Activated CD4-positive, alpha-beta T cell treated with anti-CD3 and anti-CD28 coated beads, Interleukin-2, amount 10 ng/mL, durations not matched to agents 7 days and 5 days (primary cell): ENCODE measurements around the gene MSX1. TPM values are rescaled to one million over a fixed set of nuclear protein-coding genes. Genes with fewer than 3 reads are reported as not detected.

Experiments
- CTCF ChIA-PET: fragments of 350-600 bp; sonication (Branson Sonifier 250); formaldehyde crosslinking; loops from one replicate; lab custom pipeline; 2021; ENCODE audit warnings: antibody characterized with exemption; lab: Charles Lee
- POLR2A ChIA-PET: fragments of 350-600 bp; sonication (Branson Sonifier 250); formaldehyde crosslinking; loops from one replicate; lab custom pipeline; 2021; ENCODE audit warnings: antibody characterized with exemption; lab: Charles Lee
- DNase-seq: peaks from one replicate; pipeline ENCODE4 v3.0.0-alpha.2; 2020
- H3K27ac Mint-ChIP-seq: one replicate; pipeline ENCODE4 v1.8.0; 2021; ENCODE audit warnings: mild to moderate bottlenecking, moderate library complexity, mixed read lengths
- H3K27me3 Mint-ChIP-seq: one replicate; pipeline ENCODE4 v1.8.0; 2021; ENCODE audit warnings: mixed read lengths
- H3K36me3 Mint-ChIP-seq: one replicate; pipeline ENCODE4 v1.8.0; 2021; ENCODE audit warnings: low read depth, mixed read lengths
- H3K4me1 Mint-ChIP-seq: one replicate; pipeline ENCODE4 v1.8.0; 2021; ENCODE audit warnings: mixed read lengths
- H3K4me3 Mint-ChIP-seq: one replicate; pipeline ENCODE4 v1.8.0; 2021; ENCODE audit warnings: mild to moderate bottlenecking, moderate library complexity, mixed read lengths
- H3K9me3 Mint-ChIP-seq: one replicate; pipeline ENCODE4 v1.8.0; 2021; ENCODE audit warnings: mixed read lengths
- total RNA-seq, 2 experiments: library from RNA; stranded (reverse); gene quantifications; one replicate each; pipeline ENCODE4 v1.2.3, GENCODE V29; 2021

MSX1 gene
- total RNA-seq, 2 experiments from 2014 or later = not detected

DNA sequence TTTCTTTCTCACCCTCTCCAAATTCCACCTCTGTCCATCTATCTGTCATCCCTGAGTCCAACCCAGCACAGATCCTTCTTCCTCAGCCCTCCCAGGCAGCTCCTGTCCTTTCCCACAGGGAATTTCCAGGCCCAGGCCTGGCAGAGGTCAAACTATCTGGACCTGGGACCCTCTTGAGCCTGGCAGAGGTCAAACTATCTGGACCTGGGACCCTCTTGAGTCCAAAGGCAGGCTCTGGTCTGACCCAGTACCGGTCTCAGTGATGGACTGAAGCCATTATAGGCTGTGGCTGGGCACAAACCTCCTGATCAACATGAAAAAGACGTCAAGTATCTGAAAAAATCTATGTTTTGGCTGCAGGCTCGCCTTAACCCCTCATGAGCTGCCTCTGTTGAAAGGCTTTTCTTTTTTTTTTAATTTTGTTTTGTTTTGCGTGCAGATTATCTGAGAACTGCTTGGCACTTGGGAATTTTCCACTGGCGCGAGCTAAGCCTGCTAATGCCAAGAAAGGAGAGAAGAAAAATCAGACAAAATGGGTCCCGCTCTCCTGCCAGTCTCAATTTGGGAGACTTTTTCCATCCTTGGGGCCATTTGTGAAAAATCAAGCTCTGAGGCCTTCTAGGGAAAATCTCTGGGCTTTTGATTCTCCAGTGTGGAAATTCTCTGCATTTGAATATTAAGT lies 31.2 kb downstream of the MSX1 start:
- Mint-ChIP-seq H3K4me3 (no peak overlapping the region), H3K36me3 (no peaks in the 10 kb centered on the region), H3K27ac (no peak overlapping the region), H3K4me1 (no peaks in the 10 kb centered on the region), H3K9me3 (no peaks in the 10 kb centered on the region), H3K27me3 (peaks cover 7% of the 10 kb centered on the region)
- ChIA-PET POLR2A (interaction anchor here (0.7 kb wide), 1 partner anchor 225 kb away, joined by 4 read pairs; no protein-coding TSS in a partner anchor), CTCF (interaction anchor here (0.6 kb wide), 2 partner anchors 13 to 190 kb away, joined by 3 read pairs; no protein-coding TSS in a partner anchor)
- no peak for DNase-seq

DNA sequence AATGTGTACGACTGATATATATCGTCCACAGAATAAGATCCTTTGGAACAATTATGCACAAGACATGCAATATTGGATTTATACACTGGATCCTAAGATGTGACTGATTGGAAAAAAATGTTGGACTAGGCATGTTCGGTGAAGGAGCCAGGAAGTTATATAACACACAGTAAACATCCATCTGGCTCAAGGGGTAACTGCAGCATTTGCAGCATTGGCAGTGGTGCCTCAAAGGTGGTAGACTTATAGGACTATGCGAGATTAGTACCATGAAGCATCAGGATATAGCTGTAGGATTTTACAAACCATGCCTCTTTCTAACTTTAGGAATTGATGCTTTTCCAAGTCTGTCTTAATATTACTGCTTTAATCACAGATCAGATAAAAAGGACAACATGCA lies 34.3 kb downstream of the MSX1 start:
- CTCF ChIA-PET = no interaction called here
- DNase-seq = no peak
- POLR2A ChIA-PET = no interaction called here
- H3K27ac Mint-ChIP-seq = no peak overlapping the region
- no peaks in the 10 kb centered on the region for H3K36me3 Mint-ChIP-seq
- no peaks in the 10 kb centered on the region for H3K4me1 Mint-ChIP-seq
- no peaks in the 10 kb centered on the region for H3K27me3 Mint-ChIP-seq
- no peak overlapping the region for H3K4me3 Mint-ChIP-seq
- H3K9me3 Mint-ChIP-seq = no peaks in the 10 kb centered on the region

DNA sequence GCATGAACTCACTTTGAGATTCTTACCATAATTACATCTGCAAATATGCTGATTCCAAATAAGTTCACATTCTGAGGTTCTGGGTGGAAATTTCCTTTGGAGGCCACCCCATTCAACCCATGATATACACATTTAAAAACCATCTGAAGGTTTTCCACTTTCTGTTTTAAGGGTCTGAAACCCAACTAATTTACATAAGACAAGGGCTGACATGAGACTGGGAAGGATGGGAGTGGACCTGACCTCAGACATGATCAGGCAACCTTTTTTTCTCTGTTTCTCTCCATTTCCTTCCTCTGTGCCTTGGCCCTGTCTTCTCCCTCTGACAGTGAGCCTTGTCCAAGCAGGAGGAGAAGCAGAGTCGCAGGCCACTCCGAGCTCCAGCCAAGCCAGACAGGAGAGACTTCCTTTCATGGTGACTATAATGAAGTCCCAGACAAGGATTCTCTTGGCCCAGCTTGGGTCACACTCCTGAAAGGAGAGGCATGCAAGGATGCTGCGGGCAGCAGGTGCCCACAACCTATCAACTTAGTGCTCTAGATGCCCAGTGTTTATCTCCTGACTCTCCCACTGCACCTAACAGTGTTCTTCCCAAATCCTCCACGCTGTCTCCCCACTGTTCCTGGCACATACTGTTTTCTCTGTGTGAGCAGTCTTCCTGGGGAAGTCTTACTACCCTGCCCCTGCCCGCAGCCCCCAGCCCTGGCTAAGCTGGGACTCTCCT lies 39.9 kb downstream of the MSX1 start:
- Mint-ChIP-seq H3K36me3 (no peaks in the 10 kb centered on the region), H3K9me3 (no peaks in the 10 kb centered on the region), H3K4me1 (no peaks in the 10 kb centered on the region), H3K4me3 (no peak overlapping the region), H3K27me3 (no peaks in the 10 kb centered on the region), H3K27ac (no peak overlapping the region)
- no peak for DNase-seq
- ChIA-PET CTCF (no interaction called here), POLR2A (no interaction called here)

DNA sequence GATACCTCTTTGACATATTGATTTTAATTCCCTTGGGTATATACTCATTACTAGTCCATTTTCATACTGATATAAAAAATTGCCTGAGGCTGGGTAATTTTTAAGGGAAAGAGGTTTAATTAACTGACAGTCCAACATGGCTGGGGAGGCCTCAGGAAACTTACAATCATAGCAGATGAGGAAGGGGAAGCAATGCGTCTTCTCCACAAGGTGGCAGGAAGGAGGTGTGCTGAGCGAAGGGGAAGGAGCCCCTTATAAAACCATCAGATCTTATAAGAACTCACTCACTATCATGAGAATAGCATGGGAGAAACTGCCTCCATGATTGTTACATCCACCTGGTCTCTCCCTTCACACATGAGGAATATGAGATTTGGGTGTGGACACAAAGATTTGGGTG lies 42.4 kb downstream of the MSX1 start:
- no peaks in the 10 kb centered on the region for H3K9me3 Mint-ChIP-seq
- no peak for DNase-seq
- no peak overlapping the region for H3K27ac Mint-ChIP-seq
- no peaks in the 10 kb centered on the region for H3K36me3 Mint-ChIP-seq
- ChIA-PET POLR2A (no interaction called here), CTCF (interaction anchor here (0.6 kb wide), 1 partner anchor 388 kb away, joined by 5 read pairs; no protein-coding TSS in a partner anchor)
- H3K4me1 Mint-ChIP-seq = no peaks in the 10 kb centered on the region
- H3K4me3 Mint-ChIP-seq = no peak overlapping the region
- peaks cover 4% of the 10 kb centered on the region for H3K27me3 Mint-ChIP-seq

DNA sequence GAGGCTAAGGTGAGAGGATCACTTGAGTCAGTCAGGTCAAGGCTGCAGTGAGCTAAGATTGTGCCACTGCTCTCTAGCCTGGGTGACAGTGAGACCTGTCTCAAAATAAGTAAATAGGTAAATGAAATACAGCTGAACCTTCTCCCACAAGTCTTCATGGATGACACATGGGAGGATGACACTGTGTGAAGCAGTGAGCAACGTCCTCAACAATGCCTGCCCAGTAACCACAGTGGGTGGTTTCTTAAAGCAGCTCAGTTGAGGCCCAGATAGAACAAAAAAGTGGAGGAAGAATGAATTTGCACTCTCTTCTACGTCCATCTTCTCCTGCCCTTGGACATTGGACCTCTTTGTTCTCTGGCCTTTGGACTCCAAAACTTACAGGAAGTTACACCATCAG lies 52.7 kb downstream of the MSX1 start:
- no peaks in the 10 kb centered on the region for H3K36me3 Mint-ChIP-seq
- no peak overlapping the region for H3K4me3 Mint-ChIP-seq
- no peak overlapping the region for H3K27ac Mint-ChIP-seq
- peaks cover 8% of the 10 kb centered on the region for H3K27me3 Mint-ChIP-seq
- ChIA-PET CTCF (no interaction called here), POLR2A (no interaction called here)
- no peak for DNase-seq
- H3K9me3 Mint-ChIP-seq = no peaks in the 10 kb centered on the region
- no peaks in the 10 kb centered on the region for H3K4me1 Mint-ChIP-seq

DNA sequence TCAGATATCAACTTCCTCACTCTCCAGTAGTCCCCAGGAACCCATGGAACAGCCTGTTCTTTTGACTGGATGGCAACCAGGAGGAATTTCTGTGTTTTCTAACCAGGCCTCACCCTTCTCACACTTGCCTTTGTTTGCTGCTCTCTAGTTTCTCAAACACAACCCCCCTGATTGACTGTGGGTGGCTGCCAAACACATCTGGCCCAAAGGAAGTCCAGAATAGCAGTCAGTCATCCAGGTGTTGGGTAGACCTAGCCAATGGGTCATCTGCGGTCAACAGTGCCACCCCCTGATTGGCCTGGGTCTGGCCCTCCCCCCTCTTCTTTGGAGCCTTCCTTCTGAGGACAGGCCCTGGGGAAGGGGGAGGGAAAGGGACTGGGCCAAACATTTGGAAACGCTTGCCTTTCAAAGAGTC lies 53.7 kb downstream of the MSX1 start:
- POLR2A ChIA-PET = no interaction called here
- Mint-ChIP-seq H3K4me1 (no peaks in the 10 kb centered on the region), H3K27me3 (peaks cover 3% of the 10 kb centered on the region), H3K9me3 (peaks cover 2% of the 10 kb centered on the region), H3K4me3 (no peak overlapping the region), H3K36me3 (no peaks in the 10 kb centered on the region), H3K27ac (no peak overlapping the region)
- DNase-seq = no peak
- CTCF ChIA-PET = no interaction called here

Other genes starting within 250 kb of the MSX1 start
- gene CYTL1, start 159.8 kb downstream of the MSX1 start, total RNA-seq = not detected
- not detected for gene STK32B, start 191.8 kb downstream of the MSX1 start, total RNA-seq